HG02938 (cell line): ENCODE results near the gene GAP43.

Experiments used
- ATAC-seq: cut with Tn5 transposase; IDR thresholded peaks from one replicate; pipeline ENCODE4 v1.9.1; 2021; ENCODE audit warnings: mild to moderate bottlenecking, moderate library complexity; ENCODE audit not compliant: unreplicated experiment

Gene GAP43, protein sequence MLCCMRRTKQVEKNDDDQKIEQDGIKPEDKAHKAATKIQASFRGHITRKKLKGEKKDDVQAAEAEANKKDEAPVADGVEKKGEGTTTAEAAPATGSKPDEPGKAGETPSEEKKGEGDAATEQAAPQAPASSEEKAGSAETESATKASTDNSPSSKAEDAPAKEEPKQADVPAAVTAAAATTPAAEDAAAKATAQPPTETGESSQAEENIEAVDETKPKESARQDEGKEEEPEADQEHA

GRCh38 chr3:115623044-115623868, at the start of gene GAP43:
GAP43 (plus strand) TSS chr3:115623510; CDS start chr3:115623690, 180 bp downstream.
- ATAC-seq = no peak

- no peak for ATAC-seq
Observed at GRCh38 chr3:115576325-115576875, 46.9 kb upstream of the GAP43 start.

GRCh38 chr3:115577000-115577399, 46.3 kb upstream of the GAP43 start:
- ATAC-seq = no peak

DNA sequence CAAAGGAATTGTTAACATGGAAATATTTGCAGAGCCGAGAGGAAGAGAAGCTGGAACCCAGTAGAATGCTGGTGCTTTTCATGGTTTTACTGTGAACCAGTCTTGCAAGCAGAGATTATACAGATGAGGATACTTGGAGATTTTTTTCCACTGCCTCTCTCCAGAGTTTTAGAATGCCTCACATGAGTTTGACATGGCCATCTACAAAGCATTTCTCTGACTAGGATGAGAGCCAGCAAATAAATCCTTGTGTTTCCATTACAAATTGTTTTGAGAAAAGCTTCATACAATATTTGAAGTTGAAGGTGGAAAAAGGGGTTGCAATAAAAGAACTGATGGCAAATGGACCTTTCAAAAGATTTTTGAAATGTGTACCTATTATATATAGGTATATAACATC, 45.0 kb upstream of the GAP43 start:
- ATAC-seq = no peak

DNA sequence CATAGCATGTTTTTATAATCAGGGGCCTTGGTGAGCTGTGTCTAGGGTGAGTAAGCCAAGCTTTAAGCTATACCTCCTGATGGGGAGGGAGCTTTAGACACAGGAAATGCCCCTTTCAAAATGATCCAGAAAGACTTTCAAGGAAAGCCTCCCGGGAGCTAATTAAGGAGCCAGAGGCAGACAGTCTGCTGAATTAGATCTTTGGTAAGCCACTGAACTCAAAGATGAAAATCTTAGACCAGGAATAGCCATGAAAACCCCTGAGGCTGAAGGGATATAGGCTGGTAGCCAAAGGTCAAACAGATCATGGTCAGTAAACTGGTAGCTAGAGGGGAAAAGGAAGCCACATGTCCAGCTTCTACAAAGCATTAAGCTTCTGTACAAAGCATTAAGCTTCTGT, 42.7 kb upstream of the GAP43 start:
- no peak for ATAC-seq

DNA sequence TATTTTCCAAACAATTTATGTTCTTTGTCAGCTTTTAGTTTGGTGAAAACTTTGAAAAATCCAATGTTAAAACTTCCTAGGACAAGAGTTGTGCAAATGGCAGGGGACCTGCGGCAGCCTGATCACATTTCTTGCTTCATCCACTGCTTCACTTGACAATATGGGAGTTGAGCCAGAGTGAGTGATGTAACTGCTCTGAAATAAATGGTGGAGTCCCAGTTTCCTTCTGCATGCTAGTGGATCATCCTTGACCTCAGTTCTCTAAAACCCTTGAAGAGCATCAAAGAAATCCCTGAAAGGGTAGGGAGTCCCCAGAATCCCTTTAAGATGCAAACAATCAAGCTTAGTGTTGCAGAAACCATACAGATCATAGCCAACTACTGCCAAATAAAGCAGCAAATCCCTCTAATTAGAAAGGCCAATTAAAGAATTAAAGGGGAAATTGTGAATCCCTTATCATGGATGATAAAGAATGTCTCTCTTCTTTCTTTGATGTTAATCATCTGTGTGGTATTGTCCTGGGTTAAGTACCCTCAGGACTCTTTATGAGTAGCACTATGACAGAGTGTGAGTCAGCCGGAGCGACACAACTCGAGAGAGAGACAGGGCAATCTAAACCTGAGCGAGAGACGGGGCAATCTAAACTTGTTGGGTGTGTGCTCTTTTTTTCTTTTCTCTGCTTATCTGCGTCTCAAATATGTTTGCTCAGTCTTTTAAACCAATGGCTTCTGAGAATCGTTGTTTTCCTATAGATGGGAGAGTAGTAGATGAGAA, 41.8 kb upstream of the GAP43 start:
- ATAC-seq = no peak

DNA sequence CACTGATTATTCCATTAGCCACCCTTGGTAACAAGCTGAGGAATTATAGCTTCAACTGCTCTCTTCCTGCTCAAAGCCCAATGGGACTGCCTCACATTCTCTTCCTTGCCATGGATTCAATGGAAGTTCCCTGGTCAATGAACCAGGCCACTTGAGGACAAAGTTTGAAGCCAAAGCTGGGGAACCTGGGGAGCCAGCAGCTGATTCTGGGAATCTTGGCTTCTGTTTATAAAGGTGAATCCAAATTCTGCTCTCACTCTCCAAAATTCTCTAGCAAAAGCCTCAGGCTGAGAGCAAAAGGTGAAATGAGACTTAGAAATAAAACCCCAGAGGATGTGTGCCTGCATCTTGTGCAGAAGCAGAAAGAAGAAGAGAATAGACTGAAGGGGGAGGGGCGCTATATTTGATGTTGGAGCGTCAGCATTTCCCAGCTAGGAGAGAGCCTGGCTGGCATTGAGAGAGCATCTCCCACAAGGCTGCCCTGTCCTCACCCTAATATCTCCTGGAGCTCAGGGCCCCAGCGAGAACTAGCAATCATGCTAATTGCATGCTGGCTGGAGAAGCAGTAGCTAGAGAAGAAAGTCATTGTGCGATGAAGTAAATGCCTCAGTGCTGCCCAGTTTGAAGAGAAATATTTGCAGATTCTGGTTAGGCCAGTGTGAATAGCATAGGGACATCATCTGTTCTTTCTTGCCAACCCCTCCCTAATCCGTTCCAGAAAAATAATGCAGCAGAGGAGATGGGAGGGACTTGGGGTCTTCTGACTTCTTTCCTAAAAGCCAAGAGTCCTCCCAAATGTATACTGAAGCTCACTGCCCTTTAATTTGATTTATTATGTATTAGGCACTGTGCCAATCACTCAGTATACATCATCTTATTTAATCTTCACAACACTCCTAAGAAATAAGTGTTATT, 34.9 kb upstream of the GAP43 start:
- no peak for ATAC-seq

DNA sequence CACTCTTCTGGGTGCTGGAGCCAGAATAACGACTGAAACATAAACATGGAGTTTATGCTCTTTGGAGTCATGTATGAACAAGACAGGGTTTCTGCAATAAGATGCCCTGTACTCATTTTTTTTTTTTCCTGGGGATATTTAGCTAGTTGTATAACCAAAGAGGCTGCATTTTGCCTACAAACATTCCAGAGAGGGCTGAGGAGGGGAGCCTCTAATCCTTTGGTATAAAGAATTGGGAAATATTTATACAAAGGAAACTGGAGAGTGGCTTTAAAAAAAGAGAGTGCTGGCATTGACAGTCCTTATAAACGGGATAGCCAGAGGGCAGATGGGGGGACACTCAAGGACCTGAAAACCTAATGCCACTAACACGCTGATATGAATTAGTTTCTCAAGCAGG, 32.4 kb upstream of the GAP43 start:
- ATAC-seq = no peak

DNA sequence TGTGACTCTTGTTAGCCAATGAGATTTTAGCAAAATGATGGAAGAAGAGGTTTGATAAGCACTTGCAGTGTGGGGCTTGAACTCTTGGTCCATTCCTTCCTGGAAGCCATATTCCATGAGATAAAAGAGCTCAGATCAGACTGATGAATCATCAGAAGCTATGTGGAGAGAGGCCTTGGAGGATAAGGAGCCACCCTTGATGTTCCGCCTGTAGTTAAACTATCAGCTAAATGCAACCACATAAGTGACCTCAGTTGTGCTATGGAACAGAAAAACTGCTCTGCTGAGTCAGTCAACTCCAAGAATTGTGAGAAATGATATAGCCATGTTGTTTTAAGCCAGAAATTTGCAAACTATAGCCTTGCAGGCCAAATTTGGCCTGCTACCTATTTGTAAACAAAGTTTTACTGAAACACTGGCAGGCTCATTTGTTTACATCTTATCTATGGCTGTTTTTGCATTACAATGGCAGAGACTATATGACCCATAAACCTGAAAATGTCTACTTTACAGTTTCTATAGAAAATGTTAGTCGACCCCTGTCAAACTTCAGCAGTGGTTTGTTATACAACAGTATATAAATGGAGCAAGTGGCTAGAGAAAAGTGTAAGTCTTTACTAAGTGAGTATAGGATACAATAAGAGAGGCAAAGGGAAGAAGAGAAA, 27.6 kb upstream of the GAP43 start:
- ATAC-seq = no peak

DNA sequence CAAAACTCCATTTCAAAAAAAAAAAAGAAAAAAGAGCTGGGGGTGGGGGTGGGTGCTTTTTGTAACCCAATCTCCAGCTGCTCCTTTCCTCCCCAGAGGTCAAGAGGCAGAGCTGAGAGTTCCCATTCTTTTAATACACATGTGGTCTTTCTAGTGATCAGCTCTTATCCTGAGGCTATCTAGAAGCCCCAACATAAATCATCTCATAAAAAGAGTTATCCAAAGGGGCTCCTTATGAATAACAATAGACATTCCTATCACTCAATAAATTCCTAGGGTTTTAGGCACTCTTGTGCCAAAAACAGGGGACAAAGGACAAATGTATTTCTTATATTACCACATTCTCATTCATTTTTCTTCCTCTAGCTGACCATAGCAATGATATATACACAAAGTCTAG, 25.1 kb upstream of the GAP43 start:
- ATAC-seq = no peak

GRCh38 chr3:115602194-115602593, 21.1 kb upstream of the GAP43 start:
- ATAC-seq = no peak

GRCh38 chr3:115611630-115612029, 11.7 kb upstream of the GAP43 start:
- no peak for ATAC-seq

DNA sequence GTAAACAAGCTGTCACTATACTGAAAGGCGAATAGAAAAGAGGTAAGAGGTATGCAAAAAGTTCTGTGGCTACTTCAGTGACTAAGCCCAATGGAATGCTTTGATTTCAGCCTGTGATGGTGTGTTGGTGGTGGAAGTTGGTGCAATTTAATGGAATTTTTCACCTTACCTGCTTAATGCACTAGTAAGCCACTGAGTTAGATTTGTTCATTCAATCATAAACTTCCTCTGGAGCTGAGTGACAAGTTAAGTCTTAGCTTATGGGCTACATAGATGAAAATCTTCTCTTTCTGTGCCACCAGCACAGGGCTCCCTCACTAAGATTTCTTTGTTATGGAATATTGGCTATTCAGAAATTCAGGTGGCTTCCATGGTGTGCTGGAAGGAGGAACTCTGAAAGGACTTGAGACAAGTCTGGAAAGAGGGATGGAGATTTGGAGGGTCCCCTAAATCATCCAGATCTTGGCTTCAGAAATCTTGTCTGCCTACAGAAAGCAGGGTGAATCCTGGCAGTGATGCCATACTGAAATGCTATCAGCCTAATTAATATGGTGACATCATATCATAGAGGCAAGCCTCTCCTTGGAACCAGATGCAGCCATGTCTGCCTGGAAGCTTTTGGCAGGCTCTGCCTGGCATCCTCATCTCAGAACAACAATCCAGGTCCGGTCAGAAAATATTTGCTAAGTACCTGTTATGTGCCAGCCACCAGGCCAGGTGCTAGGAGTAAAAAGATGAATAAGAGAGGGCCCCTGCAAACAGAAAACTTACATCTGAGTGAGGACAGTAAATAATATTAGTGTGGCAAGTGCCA, 8.1 kb upstream of the GAP43 start:
- no peak for ATAC-seq

DNA sequence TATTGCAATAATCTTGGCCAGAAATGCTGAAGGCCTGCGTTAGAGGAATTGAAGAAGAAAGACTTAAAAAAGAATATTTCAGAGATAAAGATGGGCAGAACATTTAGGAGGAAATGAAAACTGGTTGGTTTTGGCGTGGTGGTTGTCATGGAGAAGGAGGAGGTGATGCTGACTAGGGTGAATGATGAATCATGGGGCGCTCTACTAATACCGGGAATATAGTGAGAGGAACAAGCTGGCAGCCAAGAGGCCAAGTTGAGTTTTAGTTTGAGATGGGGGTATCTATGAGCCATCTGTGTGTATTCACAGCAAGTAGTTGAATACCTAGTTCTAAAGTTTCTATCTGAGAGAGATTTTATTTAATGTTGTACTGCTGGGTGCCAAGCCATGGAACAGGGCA, 6.8 kb upstream of the GAP43 start:
- ATAC-seq = no peak

DNA sequence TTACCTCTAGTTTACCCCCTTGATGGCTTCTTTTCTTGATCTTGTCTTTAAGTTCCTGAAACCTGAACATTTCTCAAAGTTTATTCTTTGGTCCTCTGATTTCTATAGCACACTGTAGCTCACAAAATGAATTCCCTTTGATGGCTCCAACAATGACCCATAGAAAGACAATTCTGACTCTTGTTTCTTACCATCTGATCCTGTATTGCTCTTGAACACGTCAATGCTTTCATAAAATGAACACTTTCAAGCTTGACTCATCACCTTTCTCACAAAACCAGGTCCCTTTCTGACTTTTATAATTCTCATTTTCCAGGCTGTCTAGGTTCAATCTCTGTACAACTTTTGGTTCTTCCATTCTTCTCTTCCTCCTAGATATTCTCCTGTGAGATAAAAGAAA, 5.7 kb upstream of the GAP43 start:
- no peak for ATAC-seq

DNA sequence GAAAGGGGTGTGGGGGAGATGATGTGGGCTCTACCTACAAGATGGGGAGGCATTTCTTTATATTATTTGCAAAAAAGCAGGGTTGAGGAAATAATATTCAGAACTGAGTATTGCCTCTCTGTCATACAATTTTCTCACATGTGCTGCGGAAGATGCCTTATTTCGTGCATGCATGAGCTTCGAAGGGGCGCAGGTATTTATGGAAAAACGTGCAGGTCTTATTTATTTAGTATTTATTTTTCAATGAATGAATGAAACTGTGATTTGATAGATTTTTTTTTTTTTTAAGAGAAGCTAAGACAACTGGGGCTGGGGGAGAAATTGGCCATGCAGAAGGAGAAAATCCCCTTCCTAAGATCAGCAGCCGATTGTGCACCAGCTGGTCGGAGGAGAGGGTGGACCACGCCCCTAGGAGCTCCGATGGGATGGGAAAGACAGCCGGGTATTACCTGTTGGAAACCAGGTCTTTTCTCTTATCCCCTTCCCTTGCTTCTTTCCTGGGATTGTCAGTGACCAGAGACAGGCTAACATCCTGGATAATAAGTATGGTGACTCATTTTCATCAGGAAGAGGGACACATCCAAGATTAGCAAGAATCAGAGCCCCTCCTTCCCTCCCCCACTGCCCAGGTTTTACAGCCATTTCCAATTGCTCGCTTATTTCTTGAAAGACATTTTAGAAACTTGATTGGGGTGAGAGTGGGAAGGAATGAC, 875 bp downstream of the GAP43 start:
- ATAC-seq = no peak

DNA sequence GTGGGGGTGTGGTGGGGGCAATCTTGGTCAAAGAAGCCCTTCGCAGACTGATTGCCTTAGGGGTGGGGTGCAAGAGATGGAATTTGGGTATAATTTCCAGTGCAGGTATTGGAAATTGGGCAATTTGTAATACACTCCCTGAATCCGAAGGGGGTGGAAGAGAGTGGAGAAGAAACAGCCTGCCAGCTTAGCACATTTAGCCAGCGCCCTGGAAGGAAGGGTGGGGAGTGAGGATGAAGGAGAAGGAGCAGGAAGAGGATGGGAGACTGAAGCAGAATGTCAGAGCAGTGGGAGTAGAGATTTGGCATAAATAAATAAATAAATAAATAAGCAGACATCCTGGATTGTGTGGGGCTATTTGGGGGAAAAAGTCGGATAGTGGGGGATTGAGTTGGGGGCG, 1.6 kb downstream of the GAP43 start:
- no peak for ATAC-seq

DNA sequence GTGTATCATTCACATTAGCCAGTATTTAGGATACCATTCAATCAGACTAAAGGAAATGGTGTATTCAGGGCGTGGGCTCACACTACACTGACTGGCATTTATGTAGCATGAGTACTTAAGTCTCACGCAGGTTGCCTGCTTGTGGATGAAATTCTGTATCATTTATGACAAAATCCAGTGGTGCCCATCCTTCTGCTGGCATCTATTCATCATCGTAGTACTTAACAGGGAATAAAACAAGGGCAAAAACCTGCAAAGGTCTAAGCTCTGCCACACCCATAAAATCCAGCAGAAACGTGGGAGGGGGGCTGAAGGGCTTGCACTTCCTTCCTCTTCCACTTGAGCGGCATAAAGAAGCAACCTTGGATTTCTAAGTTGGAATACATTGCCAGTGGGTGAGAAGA, 2.7 kb downstream of the GAP43 start:
- no peak for ATAC-seq
